Measurements from ENCODE around the gene CNGA3.
"Not testable (repeated sequence)": the region's sequence is repeated elsewhere in the genome, so short reads cannot be mapped to it uniquely, and the experiment has no call there.

CNGA3 gene

GRCh38 chr2:98346311-98347236 is at the start of gene CNGA3:
TSS of gene CNGA3 (plus strand) at chr2:98346456. CDS start at chr2:98369976, 23,520 bp downstream.
- H3K27ac Mint-ChIP-seq, result no peak within 1 kb of the TSS

DNA sequence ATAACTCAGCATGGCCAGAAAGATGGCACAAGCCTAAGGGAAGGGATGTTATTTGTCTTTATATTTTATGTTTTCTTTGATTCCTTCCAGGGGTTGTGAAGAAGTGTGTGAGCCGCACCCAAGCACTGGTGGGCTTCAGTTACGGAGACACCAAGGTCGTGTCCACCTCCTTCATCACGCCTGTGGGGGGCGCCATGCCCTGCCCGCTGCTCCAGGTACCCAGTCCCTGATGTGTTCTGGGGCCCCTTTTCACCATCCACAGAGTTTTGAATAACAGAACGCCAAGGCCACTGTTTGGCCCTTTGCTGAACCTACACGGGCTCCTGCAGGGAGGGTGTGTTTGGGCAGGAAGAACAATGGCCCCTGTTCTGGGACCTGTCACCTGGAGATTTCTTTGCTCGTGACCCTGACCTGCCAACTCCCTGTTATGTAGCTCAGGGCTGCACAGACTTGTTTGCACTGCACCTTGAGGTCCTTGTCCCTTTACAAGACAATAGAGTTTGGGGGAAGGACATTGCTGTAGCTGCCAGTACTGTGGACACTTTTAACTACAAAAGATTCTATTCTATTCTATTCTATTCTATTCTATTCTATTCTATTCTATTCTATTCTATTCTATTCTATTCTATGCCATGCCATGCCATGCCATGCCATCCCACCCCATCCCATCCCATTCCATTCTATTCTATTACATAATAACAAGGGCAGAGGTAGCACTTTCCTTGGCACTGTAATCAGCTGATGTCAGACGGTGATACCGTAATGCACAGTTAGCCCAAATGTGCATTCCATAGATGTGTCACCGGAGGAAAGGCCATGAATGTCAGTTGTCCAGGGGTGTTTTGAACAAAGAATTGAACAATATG is 48.2 kb upstream of the CNGA3 start:
- H3K27me3 Mint-ChIP-seq, result peaks cover 40% of the 10 kb centered on the region
- CTCF ChIA-PET, result no interaction called here
- no peak overlapping the region for H3K27ac Mint-ChIP-seq
- no peaks in the 10 kb centered on the region for H3K9me3 Mint-ChIP-seq
- DNase-seq, result no peak
- H3K4me1 Mint-ChIP-seq, result no peaks in the 10 kb centered on the region
- no peaks in the 10 kb centered on the region for H3K36me3 Mint-ChIP-seq
- no peak overlapping the region for H3K4me3 Mint-ChIP-seq

More at GRCh38 chr2:98346311-98347236, at the start of gene CNGA3:
- peak; percentile 52 for DNase-seq
- Mint-ChIP-seq H3K9me3 (no peaks in the 10 kb centered on the region), H3K4me3 (no peak within 1 kb of the TSS), H3K27me3 (peaks cover 68% of the 10 kb centered on the region), H3K36me3 (no peaks in the 10 kb centered on the region), H3K4me1 (peaks cover 5% of the 10 kb centered on the region)
- CTCF ChIA-PET, result no interaction called here

- no peaks in the 10 kb centered on the region for H3K36me3 Mint-ChIP-seq
- CTCF ChIA-PET, result no interaction called here
- DNase-seq, result no peak
- H3K4me3 Mint-ChIP-seq, result no peak overlapping the region
- H3K4me1 Mint-ChIP-seq, result no peaks in the 10 kb centered on the region
- H3K9me3 Mint-ChIP-seq, result no peaks in the 10 kb centered on the region
- H3K27me3 Mint-ChIP-seq, result peaks cover 40% of the 10 kb centered on the region
- H3K27ac Mint-ChIP-seq, result no peak overlapping the region
Observed at GRCh38 chr2:98298683-98299164, 47.5 kb upstream of the CNGA3 start.

DNA sequence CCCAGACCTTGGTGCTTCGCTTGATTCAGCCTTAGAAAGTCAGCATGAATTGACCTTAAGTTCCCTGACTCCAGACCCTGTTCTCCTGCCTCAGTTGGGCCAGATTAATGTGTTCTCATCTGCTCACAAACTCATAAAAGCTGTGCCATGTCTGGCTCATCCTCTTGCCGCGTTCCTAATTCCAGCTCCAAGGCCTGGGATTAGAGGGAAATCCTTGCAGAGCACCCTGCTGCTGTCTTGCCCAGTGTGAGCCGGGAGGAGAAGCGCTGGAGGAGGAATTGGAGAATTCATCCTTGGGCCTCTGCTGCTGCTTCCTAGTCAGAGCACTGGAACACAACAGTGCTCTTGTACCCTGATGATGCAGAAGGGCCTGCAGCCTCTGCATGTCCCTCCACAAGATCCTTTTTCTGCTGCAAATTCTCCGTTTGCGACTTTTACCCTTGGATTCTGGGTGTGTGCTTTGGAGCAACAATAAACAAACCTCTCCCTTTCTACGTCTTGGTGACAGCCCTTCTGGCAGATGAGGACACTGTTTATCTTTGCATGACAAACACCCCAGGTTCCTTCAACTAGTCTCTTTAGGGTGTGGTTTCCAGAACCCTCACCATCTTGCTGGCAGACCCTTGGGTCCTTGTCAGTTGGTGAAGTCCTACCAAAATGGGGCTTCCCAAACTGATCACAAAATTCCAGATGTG is 46.9 kb upstream of the CNGA3 start:
- CTCF ChIA-PET, result no interaction called here
- H3K27ac Mint-ChIP-seq, result no peak overlapping the region
- DNase-seq, result no peak
- H3K4me1 Mint-ChIP-seq, result no peaks in the 10 kb centered on the region
- no peaks in the 10 kb centered on the region for H3K9me3 Mint-ChIP-seq
- no peak overlapping the region for H3K4me3 Mint-ChIP-seq
- H3K27me3 Mint-ChIP-seq, result peaks cover 38% of the 10 kb centered on the region
- no peaks in the 10 kb centered on the region for H3K36me3 Mint-ChIP-seq

GRCh38 chr2:98300141-98300874 is 45.9 kb upstream of the CNGA3 start:
- DNase-seq, result no peak
- Mint-ChIP-seq H3K36me3 (no peaks in the 10 kb centered on the region), H3K27me3 (peaks cover 34% of the 10 kb centered on the region), H3K4me3 (no peak overlapping the region), H3K27ac (no peak overlapping the region), H3K9me3 (no peaks in the 10 kb centered on the region), H3K4me1 (no peaks in the 10 kb centered on the region)
- CTCF ChIA-PET, result no interaction called here

- CTCF ChIA-PET, result no interaction called here
- Mint-ChIP-seq H3K27ac (no peak overlapping the region), H3K9me3 (no peaks in the 10 kb centered on the region), H3K4me3 (no peak overlapping the region), H3K4me1 (no peaks in the 10 kb centered on the region), H3K36me3 (no peaks in the 10 kb centered on the region), H3K27me3 (peaks cover 38% of the 10 kb centered on the region)
- no peak for DNase-seq
Observed at GRCh38 chr2:98301469-98301868, 44.8 kb upstream of the CNGA3 start.

DNA sequence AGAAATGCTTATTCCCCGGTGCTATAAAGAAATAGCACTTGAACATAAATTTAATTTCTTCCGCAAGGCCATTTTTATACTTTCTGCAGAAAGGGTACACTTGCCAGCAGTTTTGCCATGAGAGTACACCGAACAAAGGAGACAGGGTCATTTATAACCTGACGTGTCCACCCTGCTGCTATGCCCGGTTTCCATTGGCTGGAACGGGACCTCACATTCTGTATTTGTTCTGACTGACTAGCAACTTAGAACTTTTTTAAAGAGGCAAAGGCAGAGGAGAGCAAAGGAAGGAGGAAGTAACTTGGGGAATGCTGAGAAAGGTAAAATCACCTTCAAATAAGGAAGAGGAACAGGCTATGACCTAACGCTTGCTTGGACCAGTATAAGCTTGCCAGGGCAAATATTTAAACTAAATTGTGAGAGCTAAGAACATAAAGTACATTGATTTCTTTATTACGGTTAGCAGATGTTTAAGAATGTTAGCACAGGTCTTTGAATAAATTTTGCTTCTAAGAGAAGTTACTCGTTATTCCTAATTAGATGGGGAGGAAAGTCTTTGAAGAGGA is 39.0 kb upstream of the CNGA3 start:
- H3K27ac Mint-ChIP-seq, H3K9me3 Mint-ChIP-seq, CTCF ChIA-PET, H3K4me3 Mint-ChIP-seq, H3K4me1 Mint-ChIP-seq, H3K36me3 Mint-ChIP-seq, DNase-seq: not testable (repeated sequence)
- H3K27me3 Mint-ChIP-seq, result peaks cover 41% of the 10 kb centered on the region

DNA sequence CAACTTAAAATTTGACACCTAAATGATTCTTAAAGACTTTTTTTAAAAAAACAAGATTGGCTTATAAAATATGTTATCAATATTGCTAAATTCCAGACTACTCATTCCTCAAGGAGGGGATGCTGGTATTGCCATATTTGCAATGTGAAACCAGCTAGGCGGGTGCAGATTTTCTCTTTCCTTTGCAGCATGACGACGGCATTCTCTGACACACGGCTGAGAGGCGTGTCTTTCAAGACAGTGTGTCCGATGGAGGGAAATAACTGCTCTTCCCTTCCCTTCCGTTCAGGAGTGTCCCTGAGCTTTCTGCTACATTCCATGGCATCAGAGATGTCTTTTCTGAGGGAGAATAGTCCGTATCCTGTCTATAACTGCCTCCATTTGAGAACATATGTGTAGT is 38.2 kb upstream of the CNGA3 start:
- no peaks in the 10 kb centered on the region for H3K36me3 Mint-ChIP-seq
- H3K27me3 Mint-ChIP-seq, result peaks cover 41% of the 10 kb centered on the region
- H3K4me1 Mint-ChIP-seq, result no peaks in the 10 kb centered on the region
- CTCF ChIA-PET, result no interaction called here
- H3K27ac Mint-ChIP-seq, result no peak overlapping the region
- H3K9me3 Mint-ChIP-seq, result no peaks in the 10 kb centered on the region
- H3K4me3 Mint-ChIP-seq, result no peak overlapping the region
- DNase-seq, result no peak

- H3K36me3 Mint-ChIP-seq, result no peaks in the 10 kb centered on the region
- H3K27me3 Mint-ChIP-seq, result peaks cover 41% of the 10 kb centered on the region
- DNase-seq, result no peak
- H3K4me3 Mint-ChIP-seq, result no peak overlapping the region
- no peaks in the 10 kb centered on the region for H3K9me3 Mint-ChIP-seq
- CTCF ChIA-PET, result no interaction called here
- H3K4me1 Mint-ChIP-seq, result no peaks in the 10 kb centered on the region
- H3K27ac Mint-ChIP-seq, result no peak overlapping the region
Observed at GRCh38 chr2:98308532-98308931, 37.7 kb upstream of the CNGA3 start.

DNA sequence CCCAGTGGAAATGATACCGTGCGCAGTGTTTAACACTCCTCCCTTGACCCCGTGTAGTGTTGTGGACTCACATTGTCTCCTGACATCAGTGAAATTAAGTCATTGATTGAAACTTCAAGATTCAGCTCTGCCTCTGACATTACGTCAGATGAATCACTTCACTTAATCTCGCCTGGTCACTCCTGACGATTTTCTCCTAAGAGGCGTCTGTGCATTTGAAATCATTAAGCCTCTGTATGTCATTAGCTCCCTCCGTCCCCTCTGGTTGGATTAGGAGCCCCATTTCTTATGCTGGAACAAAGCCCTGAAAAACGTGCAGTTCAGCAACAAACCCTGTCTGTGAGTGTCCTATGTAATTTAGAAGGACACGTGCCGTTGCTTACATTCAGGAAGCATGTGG is 36.7 kb upstream of the CNGA3 start:
- H3K4me1 Mint-ChIP-seq, result no peaks in the 10 kb centered on the region
- DNase-seq, result no peak
- CTCF ChIA-PET, result no interaction called here
- peaks cover 44% of the 10 kb centered on the region for H3K27me3 Mint-ChIP-seq
- no peak overlapping the region for H3K4me3 Mint-ChIP-seq
- H3K27ac Mint-ChIP-seq, result no peak overlapping the region
- no peaks in the 10 kb centered on the region for H3K9me3 Mint-ChIP-seq
- H3K36me3 Mint-ChIP-seq, result no peaks in the 10 kb centered on the region

DNA sequence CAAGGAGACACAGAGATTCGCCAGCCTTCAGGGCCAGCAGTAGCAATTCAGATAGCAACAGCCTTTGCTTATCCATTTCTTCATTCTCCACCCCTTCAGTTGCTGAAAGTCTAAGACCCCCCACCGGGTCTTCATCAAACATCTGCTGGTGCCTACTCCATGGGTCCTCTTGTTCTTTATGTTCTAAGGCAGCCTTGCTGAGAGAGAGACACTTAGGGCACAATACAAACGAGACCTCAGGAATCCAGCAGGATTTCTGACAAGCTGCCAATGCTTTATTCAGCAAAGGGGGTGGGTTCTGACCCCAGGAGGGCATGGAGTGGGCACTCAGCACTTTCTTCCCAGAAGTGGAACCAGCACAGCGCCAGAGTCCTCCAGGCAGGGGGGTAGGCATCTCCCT is 36.2 kb upstream of the CNGA3 start:
- Mint-ChIP-seq H3K9me3 (no peaks in the 10 kb centered on the region), H3K4me3 (no peak overlapping the region), H3K36me3 (no peaks in the 10 kb centered on the region), H3K27ac (no peak overlapping the region), H3K27me3 (peaks cover 42% of the 10 kb centered on the region), H3K4me1 (no peaks in the 10 kb centered on the region)
- DNase-seq, result no peak
- CTCF ChIA-PET, result no interaction called here

- H3K9me3 Mint-ChIP-seq, result no peaks in the 10 kb centered on the region
- H3K4me1 Mint-ChIP-seq, result no peaks in the 10 kb centered on the region
- no peaks in the 10 kb centered on the region for H3K36me3 Mint-ChIP-seq
- peaks cover 32% of the 10 kb centered on the region for H3K27me3 Mint-ChIP-seq
- H3K4me3 Mint-ChIP-seq, result no peak overlapping the region
- no peak for DNase-seq
- no peak overlapping the region for H3K27ac Mint-ChIP-seq
- CTCF ChIA-PET, result no interaction called here
Observed at GRCh38 chr2:98311090-98311489, 35.2 kb upstream of the CNGA3 start.

DNA sequence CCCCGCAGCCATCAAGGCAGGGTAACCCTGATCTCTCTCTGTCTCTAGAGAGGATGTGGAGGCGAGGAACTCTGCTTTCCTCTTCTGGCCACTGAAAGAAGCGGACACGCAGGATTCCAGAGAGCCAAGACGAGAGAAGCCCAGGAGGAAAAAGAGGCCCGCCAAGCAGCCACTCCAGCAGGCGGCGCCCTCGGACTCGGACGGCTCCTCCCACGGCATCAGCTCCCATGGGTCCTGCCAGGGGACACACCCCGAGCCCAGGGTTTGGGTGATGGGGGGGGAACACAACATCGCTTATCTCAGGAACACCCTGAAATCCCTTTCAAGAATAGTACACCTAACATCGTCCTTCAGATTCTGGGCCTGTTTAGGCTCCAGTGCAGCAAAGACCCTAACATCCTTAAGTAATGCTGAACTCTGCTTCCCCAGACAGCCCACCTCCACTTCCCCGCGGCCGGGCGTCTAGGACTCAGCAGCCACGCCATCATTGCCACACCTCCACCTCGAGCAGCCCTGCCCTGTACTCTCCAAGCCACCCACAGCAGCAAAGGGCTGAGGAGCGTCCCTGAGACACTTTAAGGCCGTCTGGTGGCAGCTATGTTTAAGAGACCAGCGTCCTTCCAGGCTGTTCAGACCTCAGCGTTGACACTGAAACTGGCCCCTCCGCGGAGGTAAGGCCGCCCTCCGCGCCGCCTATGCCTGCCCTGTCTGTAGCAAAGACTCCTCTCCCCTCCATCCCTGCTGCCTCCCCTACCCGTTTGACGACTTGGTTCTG is 34.3 kb upstream of the CNGA3 start:
- H3K27me3 Mint-ChIP-seq, result peaks cover 31% of the 10 kb centered on the region
- H3K27ac Mint-ChIP-seq, result no peak overlapping the region
- H3K9me3 Mint-ChIP-seq, result no peaks in the 10 kb centered on the region
- H3K36me3 Mint-ChIP-seq, result no peaks in the 10 kb centered on the region
- H3K4me1 Mint-ChIP-seq, result no peaks in the 10 kb centered on the region
- no peak overlapping the region for H3K4me3 Mint-ChIP-seq
- CTCF ChIA-PET, result no interaction called here
- DNase-seq, result no peak
